Fibroblast of peridontal ligament (primary cell): ENCODE results near the gene MKLN1.
"Not testable (repeated sequence)": the region's sequence is repeated elsewhere in the genome, so short reads cannot be mapped to it uniquely, and the experiment has no call there.

Experiments
- DNase-seq: peaks from one replicate; pipeline ENCODE4 v3.0.0-alpha.2; 2010; ENCODE audit errors: extremely low read depth

The MKLN1 gene

DNA sequence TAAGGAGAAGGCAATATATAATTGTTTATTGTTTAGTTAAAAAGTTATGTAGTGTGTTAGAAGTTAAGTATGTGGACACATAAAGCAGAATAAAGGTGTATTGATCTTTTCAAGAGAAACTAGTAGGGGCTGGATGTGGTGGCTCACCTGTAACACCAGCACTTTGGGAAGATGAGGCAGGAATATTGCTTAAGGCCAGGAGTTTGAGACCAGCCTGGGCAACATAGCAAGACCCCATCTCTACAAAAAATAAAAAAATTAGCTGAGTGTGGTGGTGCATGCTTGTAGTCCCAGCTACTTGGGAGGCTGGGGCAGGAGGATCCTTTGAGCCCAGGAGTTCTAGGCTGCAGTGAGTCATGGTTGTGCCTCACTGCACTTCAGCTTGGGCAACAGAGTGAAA is 135.0 kb downstream of the MKLN1 start:
- DNase-seq, result not testable (repeated sequence)

DNA sequence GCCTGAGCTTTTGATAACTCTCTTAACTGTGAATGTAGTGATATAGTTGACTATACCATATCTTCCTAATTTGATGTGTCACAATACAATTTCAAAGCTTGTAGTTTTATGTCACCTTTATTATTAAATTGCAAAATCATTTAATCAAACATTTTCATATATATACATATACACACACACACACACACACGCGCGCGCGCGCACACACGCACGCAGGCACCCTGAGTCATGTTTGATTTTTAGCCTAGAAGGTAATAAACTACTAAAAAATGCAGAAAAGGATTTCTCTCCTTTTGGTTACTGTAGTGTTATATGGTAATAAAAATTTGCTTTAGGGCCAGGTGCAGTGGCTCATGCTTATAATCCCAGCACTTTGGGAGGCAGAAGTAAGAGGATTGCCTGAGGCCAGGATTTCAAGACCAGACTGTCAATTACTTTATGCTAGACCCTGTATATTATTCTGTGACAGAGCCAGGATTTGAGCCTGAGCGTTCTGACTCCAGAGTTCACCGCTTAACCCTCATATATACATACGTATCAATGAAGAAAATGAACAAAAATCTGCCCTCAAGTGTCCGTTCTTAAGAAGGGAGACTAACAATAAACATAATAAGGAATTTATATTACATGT is 139.2 kb downstream of the MKLN1 start:
- DNase-seq, result no peak

DNA sequence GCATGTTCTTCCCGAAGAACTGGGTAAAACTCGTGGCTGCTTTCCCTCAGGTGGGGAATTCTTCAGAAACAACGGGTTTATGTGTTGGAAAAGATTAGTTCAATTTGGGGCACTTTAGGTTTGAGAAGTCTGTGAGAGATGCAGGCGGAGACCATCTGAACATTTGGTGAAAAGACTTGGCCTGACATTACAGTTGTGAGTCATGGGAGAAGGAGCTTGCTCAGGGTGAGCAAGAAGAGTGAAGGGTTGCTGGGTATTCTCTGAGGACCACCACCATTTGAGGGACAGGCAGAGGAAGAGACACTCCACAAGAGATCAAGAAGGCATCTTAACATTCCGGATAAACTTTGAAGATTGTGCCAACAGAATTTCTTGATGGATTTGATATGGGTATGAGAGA is 140.1 kb downstream of the MKLN1 start:
- no peak for DNase-seq

DNA sequence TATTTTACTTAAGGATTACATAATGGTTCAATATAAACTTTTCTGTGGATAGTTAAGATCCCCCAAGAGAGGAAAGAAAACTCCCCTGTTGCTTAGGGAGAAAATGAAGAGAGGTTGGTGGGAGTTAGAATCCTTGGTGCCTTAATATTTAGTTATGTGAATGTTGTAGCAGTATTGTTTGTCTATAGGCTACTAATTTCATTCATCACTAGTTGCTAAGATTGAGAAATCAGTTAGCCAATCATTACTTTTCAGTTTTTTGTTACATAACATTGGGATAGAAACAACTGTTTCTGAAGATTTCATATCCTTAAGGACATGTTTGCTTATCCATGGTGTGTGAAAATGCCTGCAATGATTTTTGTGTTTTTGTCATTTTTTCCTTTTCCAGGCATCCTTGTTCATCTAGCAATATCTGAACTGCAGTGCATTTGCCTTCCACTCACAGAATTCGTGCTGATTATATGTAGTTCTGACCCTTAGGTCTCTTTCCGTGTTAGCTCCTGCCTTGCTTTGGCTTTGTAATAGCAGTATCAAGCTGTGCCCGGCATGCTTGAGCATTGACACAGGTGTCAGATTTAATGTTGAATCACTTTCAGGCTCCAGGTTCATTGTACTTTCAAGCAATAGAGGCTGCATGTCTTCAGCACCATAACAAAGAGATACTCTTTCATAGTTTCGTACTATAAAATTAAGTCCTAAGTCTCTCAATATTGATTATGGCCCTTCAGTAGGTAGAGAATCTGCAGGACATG is 143.8 kb downstream of the MKLN1 start:
- DNase-seq, result no peak

DNA sequence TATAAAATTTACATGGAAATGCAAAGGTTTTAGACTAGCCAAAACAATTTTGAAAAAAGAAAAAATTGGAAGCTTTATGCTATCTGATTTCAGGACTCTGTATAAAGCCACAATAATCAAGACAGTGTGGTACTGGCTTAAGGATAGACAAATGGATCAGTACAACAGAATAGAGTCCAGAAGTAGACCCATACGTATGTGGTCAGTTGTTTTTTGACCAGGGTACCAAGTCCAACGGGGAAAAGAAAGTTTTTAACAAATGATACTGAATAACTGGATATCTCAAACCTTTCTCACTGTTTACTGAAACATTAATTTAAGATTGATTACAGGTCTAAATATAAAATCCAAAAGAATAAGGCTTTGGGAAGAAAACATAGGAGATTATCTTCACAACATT is 149.1 kb downstream of the MKLN1 start:
- no peak for DNase-seq

DNA sequence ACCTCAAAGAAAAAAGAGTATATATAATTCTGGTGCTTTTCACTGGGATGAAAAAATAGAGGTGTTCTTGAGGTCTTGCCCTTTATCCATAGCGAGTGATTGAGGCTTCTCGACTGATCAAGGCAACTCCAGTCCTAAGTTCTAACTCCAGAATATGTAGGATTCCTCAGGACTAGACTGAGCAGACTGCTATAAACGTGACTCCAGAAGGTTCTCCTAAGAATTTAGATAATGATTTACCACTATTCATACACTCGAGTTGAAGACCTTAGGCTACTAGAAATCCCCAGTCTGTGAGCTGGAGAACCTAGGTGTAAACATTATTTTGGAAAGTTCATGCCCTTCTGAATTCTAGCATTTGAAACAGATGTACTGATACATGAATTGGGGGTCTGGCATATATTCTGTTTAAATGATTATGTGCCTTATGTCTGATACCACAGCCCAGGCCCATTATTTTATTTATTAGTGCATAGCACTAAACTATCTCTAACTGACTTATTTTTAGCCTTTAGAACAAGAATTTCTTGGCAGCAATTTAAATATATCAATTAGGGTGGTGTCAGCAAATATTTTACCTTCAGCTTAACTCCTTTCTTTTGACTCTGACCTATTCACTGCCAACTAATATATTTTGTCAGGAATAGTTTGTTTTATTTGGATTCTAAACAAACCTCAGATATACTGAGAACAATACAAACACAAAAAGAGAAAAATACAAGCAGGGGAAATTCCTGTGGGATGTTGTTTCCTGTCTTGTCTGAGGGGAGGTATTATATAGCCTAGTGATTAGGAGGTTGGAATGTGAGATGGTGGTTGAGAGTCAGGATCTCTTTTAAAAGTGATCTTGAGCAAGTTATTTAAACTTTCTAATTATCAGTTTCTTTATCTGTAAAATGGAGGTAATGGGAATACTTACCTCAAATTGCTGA is 153.0 kb downstream of the MKLN1 start:
- DNase-seq, result no peak

DNA sequence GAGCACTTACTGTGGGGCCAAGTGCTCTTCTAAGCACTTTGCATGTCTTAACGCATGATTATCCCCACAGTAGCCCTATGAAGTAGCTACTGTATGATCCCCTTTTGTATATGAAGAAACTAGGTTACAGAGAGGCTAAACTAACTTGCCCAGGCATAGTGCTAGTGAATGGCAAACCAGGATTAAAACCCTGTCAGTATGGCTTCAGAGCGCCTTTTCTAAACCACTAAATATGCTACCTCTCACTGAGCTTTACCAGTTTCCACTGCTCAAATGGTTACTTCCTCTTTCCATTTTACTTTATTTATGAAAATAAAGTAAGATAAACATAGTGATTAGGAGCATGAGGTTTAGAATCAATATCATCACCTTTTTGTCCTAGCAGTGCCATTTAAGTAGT is 155.1 kb downstream of the MKLN1 start:
- no peak for DNase-seq

DNA sequence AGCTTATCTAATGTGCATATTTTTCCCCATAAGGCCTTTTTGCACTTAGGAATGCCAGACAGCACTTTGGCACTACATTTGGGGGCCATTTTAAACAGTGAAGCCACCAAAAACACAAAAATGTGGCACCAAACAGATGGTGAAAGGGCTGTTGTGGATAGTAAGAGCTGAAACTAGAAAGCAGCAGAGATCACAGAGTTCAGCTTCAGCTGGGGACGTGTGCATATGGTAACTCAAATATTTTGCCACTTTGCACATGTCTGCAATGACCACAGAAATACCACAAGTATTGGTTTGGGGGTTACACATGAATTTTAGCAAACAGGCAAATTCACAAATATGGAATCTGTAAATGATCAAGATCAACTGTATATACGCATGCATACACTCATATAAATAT is 155.9 kb downstream of the MKLN1 start:
- no peak for DNase-seq

DNA sequence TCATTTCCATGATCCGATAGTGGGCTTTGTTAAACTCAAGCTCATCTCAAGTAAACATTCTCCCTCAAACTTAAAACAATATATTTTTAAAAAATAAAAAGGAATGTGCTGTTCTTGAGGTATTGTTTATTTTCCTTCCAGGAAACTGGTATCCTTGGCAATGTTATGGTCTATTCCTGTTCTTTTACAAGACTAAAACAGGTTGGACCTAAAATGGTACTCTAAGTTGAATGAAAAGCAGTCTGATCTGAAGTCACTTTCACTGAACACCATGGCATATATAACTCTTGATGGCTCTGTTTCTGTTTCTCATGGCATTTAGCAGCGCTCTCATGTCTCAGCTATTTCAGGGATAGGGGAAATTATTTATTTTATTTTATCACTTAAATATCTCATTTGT is 158.7 kb downstream of the MKLN1 start:
- DNase-seq, result no peak

DNA sequence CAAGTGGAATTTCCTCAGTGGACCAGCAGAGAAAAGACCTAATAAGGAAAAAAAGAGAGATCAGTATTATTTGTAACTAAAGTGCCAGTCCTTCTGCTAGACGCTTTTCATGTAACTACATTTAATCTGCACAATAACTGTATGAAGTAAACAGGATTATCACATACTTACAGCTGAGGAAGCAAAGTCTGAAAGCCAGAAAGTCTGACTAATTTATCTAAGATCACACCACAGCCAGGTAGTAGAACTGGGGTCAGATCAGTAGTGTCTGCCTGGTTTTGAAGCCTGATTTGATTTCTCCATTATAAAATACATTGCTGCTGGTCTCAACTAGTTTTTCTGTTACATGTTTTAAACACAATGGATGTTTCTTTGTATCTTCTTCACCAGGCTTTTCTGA is 159.5 kb downstream of the MKLN1 start:
- DNase-seq, result no peak

DNA sequence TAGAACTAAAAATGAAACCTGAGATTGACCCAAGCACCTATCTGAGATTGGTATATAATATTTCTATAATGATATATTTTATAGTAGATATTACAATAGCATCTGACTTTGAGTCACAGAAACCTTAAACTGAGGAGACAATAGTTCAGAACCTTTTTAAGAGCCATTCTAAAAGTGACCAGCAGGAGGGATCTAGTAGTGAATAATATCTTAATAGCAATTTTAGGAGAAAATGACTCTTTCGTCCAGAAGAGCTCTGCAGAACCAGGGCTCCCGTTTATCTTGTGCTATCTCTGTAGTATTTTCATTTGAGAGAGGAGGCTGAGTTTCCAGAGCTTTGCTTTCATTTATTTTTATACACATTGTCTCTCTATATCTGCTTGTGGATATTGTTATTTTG is 160.7 kb downstream of the MKLN1 start:
- DNase-seq, result no peak

DNA sequence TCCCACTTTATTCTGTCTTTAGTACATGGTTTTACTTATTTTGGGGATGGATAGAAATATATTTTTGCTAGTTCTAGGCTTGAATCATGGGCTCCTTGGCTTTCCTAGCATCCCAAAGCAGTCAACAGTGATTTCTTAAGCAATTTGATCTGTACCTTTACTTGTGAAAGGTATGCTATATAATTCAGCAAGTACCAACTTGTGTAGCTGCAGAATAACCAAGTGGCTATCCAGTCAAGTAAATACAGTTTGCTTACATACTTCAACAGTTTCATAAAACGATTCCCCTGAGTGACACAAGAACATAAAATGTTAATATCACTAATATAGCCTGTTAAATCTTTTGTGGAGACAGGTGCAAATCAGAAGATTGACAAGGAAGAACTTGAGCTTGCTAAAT is 161.5 kb downstream of the MKLN1 start:
- no peak for DNase-seq

DNA sequence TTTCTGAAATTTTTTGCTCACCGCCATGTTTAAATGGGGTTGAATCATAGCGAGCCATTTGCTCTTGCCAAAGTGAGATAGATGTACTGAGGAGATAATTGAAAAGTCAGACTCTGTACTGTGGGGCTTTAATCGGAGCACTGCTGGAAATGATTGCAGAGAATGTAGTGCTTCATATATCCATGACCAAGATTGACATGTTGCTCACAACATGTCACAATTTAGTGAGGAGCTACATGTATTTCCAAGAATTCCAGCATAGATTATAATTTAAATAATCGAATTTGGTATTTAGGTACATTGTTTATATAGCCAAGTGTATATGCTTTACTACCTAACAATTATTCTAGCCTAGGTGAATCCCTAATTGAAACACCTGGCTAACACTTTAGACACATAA is 162.2 kb downstream of the MKLN1 start:
- no peak for DNase-seq

DNA sequence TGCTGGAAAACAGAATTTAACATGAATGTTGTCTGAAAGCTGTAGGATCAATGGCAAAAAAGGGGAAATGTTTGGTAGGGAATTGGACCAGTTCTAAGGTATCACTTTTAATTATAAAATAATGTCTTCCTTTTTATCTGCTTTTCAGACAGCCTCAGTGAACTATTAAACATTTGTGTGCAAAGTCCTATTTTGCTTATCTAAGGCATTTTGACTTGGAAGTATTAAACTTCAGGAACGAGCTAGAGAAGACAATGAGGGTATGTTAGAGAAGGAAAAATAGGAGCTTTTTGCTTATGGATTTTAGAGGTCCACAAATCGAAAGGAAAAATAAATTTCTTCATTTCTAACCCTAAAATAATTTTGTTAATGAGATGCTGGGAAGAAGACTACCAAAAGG is 165.4 kb downstream of the MKLN1 start:
- no peak for DNase-seq

DNA sequence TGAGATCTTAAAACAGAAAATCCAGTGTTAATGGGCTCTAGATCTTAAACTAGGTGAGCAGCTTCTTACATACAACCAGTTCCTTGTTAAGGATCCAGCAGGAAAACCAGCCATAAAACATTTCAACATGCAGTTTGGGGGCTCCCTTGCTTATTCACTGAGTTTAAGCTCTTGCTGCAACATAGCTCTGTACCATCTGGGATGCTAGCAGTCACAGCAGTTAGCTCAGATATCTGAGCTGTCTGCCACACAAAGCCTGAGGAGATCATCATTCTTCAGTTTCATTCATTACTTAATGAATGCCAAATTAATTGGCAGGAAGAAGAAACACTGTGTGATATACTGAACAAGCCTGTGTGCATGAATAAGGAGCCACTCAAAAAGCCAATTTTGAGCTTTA is 165.9 kb downstream of the MKLN1 start:
- DNase-seq, result peak; percentile 36

DNA sequence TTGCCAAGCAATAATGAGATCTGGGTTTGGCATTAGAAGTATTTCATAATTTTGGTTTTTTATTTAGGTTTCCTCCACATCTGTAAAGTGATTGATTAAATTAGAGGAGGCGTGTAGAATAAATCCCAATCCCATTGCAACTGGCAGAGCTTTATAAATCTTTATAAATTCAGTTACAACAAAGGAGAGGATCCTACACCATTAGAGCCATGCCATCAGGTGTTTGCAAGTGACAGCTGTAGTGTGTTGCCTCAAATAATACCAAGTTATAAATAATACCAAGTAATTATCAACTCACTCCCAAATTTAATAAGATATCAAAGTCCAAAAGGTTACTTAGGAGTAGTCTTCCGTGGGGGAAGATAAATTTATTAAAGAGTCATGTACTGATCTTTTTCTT is 166.5 kb downstream of the MKLN1 start:
- DNase-seq, result no peak

DNA sequence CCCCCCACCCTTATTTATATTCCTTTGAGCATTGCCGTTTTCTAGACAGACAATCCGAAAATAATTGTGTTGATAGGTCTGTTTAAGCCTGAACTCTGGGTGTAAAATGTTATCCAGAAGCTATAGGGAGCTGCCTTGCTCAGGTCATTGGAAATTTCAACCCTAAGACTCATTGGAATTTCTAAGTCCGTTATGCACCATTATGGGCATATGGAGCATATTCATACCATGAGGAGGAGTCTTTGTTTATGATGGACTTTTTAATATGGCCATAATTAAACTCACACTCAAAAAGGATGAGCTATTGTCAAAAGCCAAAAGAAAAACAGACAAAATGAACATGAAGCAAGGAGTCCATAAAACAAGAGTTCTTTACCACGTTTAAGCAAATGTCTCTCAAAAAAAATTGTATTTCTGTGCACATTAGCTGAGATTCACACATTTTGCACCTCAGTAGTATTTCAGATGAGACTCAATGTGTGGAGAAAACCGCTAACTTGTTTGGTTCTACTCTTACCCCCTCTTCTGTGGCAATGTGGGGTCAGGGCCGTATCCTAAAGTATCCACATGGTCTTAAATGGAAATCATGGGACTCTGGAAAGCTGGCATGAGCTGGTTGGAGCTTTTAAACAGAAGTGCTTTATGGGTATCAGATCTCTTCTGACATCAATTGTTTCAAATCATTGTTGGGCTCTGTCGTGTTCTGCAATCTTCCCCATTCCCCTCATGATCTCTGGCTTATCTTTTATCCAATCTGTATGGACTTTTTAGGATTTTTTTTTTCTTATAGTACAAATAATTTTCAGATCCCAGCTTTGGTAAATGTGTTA is 168.2 kb downstream of the MKLN1 start:
- DNase-seq, result no peak

DNA sequence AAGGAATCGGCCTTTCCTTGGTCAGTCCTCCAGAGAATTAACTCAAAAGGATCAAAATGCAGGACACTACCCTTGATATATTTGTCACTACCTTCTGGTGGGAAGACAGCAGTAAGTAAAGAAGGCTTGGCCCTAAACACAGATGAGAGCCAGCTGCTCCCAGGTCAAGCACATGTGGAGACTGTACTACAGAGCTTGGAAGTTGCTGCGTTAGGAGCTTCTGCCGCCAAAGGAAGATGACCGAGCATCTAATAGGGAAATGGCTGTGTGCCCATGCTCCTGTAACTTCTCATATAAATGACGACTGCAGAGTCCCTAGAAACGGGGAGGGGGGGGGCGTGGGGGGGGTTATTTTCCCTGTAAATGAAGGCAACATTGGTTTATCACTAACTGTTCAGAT is 169.8 kb downstream of the MKLN1 start:
- no peak for DNase-seq

DNA sequence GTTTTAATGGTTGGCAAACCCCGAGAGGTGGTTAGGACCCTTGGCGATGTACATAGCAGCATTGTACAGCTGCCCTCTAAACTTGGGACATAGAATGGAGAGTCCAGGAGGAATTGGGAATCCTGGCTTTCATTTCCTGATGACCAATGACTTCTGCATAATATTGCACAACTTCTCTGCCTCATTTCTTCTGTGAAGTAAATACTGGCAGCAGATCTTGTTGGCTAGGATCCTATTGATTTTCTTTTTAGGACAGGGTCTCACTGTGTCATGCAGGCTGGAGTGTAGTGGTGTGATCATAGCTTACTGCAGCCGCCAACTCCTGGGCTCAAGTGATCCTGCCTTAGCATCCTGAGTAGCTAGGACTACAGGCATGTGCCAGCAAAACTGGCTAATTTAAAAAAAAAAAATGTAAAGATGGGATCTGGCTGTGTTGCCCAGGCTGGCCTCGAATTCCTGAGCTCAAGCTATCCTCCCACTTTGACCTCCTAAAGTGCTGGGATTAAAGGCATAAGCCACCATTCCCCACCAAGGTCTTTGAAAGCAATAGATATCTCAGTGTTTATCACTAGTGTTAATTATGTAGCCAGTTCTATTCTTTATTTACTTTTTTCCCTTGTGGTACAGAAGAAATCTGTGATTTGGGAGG is 170.7 kb downstream of the MKLN1 start:
- DNase-seq, result peak; percentile 76

DNA sequence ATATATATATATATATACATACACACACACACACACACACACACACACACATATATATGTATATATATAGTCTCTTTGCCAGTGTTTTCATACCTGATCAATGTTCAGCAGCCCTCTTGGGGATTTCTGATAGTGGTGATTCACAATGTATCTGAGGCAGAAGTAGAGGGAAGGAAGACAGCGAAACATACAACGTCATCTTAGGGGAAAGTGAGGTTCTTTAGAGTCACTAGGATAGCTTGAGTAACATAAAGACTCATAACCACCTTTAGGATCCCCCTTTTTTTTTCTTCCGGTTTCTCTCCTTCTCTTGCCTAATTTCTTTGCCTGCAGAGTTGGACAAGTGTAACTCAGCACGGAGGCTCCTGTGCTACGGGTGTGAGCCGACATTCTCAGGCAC is 172.1 kb downstream of the MKLN1 start:
- DNase-seq, result no peak

DNA sequence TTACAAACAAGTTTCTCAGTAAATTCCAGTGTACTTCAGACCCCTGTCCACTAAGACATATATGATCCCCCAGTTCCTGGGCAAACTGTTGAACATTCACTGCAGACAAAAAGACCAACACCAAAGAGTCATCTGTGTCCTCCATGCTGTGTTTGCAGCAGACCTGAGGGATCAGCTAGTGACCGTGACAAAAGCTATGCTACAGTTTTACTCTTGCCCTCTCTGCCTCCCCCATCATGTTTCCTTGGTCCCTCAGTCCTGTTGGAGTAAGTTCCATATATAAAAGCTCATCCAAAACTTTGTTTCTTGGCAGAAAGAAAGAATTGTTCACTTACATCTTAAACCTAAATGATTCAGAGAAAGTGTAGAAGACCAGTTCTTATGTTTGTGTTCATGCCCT is 172.7 kb downstream of the MKLN1 start:
- DNase-seq, result no peak
